ENCODE measurements around the gene FAM131B.

- TF ChIP-seq POLR2AphosphoS5 (IDR thresholded peaks at IDR 0.05; ENCODE audit: low read depth, low read length) (no peak), BCLAF1 (IDR thresholded peaks at IDR 0.05) (no peak), CTCF (CRISPR knock-in tag; IDR thresholded peaks at IDR 0.05) (no peak), EP300 (IDR thresholded peaks at IDR 0.05; ENCODE audit: low read depth in 2 of 2, low read length in 2 of 2) (no peak), EP300 (CRISPR knock-in tag; IDR thresholded peaks at IDR 0.05; ENCODE audit: borderline replicate concordance) (no peak), GTF2F1 (IDR thresholded peaks at IDR 0.05; ENCODE audit: low read length) (no peak), ZBTB49 (CRISPR knock-in tag; IDR thresholded peaks at IDR 0.05; ENCODE audit: borderline replicate concordance) (no peak), ZSCAN29 (CRISPR knock-in tag; conservative IDR thresholded peaks at IDR 0.05) (no peak), ZNF468 (CRISPR knock-in tag; IDR thresholded peaks at IDR 0.05) (no peak), SMAD9 (CRISPR knock-in tag; IDR thresholded peaks at IDR 0.05) (no peak), TAF1 (CRISPR knock-in tag; IDR thresholded peaks at IDR 0.05) (no peak), STAG1 (CRISPR knock-in tag; IDR thresholded peaks at IDR 0.05) (no peak), KMT2B (CRISPR knock-in tag; IDR thresholded peaks at IDR 0.05) (no peak), RXRA (CRISPR knock-in tag; IDR thresholded peaks at IDR 0.05) (no peak)
These were observed 43.5 kb upstream of the FAM131B start for GRCh38 chr7:143406002-143406357.

All from HepG2 (cell line).